Measurements from ENCODE around the gene OLFM2.

Gene OLFM2

GRCh38 chr19:9953802-9954542 lies 17.7 kb upstream of the OLFM2 start:
- TF ChIP-seq TEAD4 (IDR thresholded peaks at IDR 0.05): no peak
- no peak for TF ChIP-seq CEBPB (IDR thresholded peaks at IDR 0.05)
- no peak for TF ChIP-seq TAF1 (IDR thresholded peaks at IDR 0.05; ENCODE audit: low read depth)
- TF ChIP-seq YY1 (IDR thresholded peaks at IDR 0.05; ENCODE audit: low read depth): no peak
- no peak for TF ChIP-seq MAX (IDR thresholded peaks at IDR 0.05)
- no peak for TF ChIP-seq RAD21 (IDR thresholded peaks at IDR 0.05; ENCODE audit: low read depth)
- TF ChIP-seq FOXM1 (IDR thresholded peaks at IDR 0.05; ENCODE audit: borderline replicate concordance, low read depth): no peak
- TF ChIP-seq USF1 (IDR thresholded peaks at IDR 0.05): no peak
- TF ChIP-seq EGR1 (IDR thresholded peaks at IDR 0.05): no peak
- TF ChIP-seq NFIC (IDR thresholded peaks at IDR 0.05): no peak
- TF ChIP-seq, protein P1, sequence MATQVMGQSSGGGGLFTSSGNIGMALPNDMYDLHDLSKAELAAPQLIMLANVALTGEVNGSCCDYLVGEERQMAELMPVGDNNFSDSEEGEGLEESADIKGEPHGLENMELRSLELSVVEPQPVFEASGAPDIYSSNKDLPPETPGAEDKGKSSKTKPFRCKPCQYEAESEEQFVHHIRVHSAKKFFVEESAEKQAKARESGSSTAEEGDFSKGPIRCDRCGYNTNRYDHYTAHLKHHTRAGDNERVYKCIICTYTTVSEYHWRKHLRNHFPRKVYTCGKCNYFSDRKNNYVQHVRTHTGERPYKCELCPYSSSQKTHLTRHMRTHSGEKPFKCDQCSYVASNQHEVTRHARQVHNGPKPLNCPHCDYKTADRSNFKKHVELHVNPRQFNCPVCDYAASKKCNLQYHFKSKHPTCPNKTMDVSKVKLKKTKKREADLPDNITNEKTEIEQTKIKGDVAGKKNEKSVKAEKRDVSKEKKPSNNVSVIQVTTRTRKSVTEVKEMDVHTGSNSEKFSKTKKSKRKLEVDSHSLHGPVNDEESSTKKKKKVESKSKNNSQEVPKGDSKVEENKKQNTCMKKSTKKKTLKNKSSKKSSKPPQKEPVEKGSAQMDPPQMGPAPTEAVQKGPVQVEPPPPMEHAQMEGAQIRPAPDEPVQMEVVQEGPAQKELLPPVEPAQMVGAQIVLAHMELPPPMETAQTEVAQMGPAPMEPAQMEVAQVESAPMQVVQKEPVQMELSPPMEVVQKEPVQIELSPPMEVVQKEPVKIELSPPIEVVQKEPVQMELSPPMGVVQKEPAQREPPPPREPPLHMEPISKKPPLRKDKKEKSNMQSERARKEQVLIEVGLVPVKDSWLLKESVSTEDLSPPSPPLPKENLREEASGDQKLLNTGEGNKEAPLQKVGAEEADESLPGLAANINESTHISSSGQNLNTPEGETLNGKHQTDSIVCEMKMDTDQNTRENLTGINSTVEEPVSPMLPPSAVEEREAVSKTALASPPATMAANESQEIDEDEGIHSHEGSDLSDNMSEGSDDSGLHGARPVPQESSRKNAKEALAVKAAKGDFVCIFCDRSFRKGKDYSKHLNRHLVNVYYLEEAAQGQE (IDR thresholded peaks at IDR 0.05; ENCODE audit: low read depth): no peak
- TF ChIP-seq CREB1 (IDR thresholded peaks at IDR 0.05; ENCODE audit: low read depth): no peak

- TF ChIP-seq RAD21 (IDR thresholded peaks at IDR 0.05; ENCODE audit: low read depth): no peak
- no peak for TF ChIP-seq USF1 (IDR thresholded peaks at IDR 0.05)
- TF ChIP-seq TCF12 (IDR thresholded peaks at IDR 0.05; ENCODE audit: low read depth): no peak
- no peak for TF ChIP-seq FOXM1 (IDR thresholded peaks at IDR 0.05; ENCODE audit: borderline replicate concordance, low read depth)
- TF ChIP-seq, protein P1 (IDR thresholded peaks at IDR 0.05; ENCODE audit: low read depth): no peak
- TF ChIP-seq EGR1 (IDR thresholded peaks at IDR 0.05): no peak
- no peak for TF ChIP-seq NFIC (IDR thresholded peaks at IDR 0.05)
- no peak for TF ChIP-seq TEAD4 (IDR thresholded peaks at IDR 0.05)
- TF ChIP-seq EP300 (IDR thresholded peaks at IDR 0.05; ENCODE audit: borderline replicate concordance): no peak
- TF ChIP-seq YY1 (IDR thresholded peaks at IDR 0.05; ENCODE audit: low read depth): no peak
- TF ChIP-seq CEBPB (IDR thresholded peaks at IDR 0.05): no peak
- no peak for TF ChIP-seq CREB1 (IDR thresholded peaks at IDR 0.05; ENCODE audit: low read depth)
- TF ChIP-seq ZBTB7A (IDR thresholded peaks at IDR 0.05; ENCODE audit: low read depth): no peak
- no peak for TF ChIP-seq MAX (IDR thresholded peaks at IDR 0.05)
- no peak for TF ChIP-seq TAF1 (IDR thresholded peaks at IDR 0.05; ENCODE audit: low read depth)
Measured at GRCh38 chr19:9952276-9952675, 16.0 kb upstream of the OLFM2 start.

- TF ChIP-seq, protein P1 (IDR thresholded peaks at IDR 0.05; ENCODE audit: low read depth): no peak
- TF ChIP-seq USF1 (IDR thresholded peaks at IDR 0.05): no peak
- no peak for TF ChIP-seq TEAD4 (IDR thresholded peaks at IDR 0.05)
- TF ChIP-seq CREB1 (IDR thresholded peaks at IDR 0.05; ENCODE audit: low read depth): no peak
- no peak for TF ChIP-seq EP300 (IDR thresholded peaks at IDR 0.05; ENCODE audit: borderline replicate concordance)
- no peak for TF ChIP-seq RAD21 (IDR thresholded peaks at IDR 0.05; ENCODE audit: low read depth)
- no peak for TF ChIP-seq NFIC (IDR thresholded peaks at IDR 0.05)
- TF ChIP-seq MAX (IDR thresholded peaks at IDR 0.05): no peak
- no peak for TF ChIP-seq TAF1 (IDR thresholded peaks at IDR 0.05; ENCODE audit: low read depth)
- TF ChIP-seq TCF12 (IDR thresholded peaks at IDR 0.05; ENCODE audit: low read depth): no peak
- no peak for TF ChIP-seq CEBPB (IDR thresholded peaks at IDR 0.05)
- TF ChIP-seq ZBTB7A (IDR thresholded peaks at IDR 0.05; ENCODE audit: low read depth): no peak
- no peak for TF ChIP-seq FOXM1 (IDR thresholded peaks at IDR 0.05; ENCODE audit: borderline replicate concordance, low read depth)
- no peak for TF ChIP-seq YY1 (IDR thresholded peaks at IDR 0.05; ENCODE audit: low read depth)
- no peak for TF ChIP-seq EGR1 (IDR thresholded peaks at IDR 0.05)
Measured at GRCh38 chr19:9947441-9947840, 11.1 kb upstream of the OLFM2 start.

Measured in Ishikawa (cell line).